Fibroblast of pulmonary artery (primary cell): Measurements from ENCODE around the gene DBI.

Experiments
- DNase-seq: peaks from one replicate; pipeline ENCODE4 v3.0.0-alpha.2; 2010; ENCODE audit warnings: low read depth
- H3K4me3 ChIP-seq: replicated peaks from 2 replicates; pipeline ENCODE4 v1.5.1; 2011; ENCODE audit warnings: low read depth, mild to moderate bottlenecking, control low read depth, low read length, moderate library complexity
- TF ChIP-seq, protein P1 (sequence below): IDR thresholded peaks from 2 replicates; pipeline ENCODE4 v1.5.1; 2011; ENCODE audit warnings: mild to moderate bottlenecking, control low read depth, low read length, inconsistent platforms; ENCODE audit errors: missing control alignments

Gene DBI

DNA sequence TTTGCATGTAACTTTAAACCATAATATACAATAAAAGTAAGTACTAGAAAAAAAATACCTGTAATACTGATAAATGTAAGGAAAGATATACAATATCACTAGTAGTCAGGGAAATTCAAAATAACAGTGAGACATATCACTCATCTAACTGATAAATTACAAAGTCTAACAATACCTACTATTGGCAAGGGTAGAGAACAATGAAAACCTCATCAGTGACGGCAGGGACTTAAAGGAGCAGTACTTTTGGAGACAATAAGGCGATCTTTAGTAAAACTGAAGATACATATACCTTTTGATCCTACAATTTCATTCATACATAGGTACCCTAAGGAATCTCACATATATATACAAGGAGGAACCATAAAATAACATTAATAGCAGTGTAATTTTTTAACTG lies 25.1 kb upstream of the DBI start:
- TF ChIP-seq, protein P1, sequence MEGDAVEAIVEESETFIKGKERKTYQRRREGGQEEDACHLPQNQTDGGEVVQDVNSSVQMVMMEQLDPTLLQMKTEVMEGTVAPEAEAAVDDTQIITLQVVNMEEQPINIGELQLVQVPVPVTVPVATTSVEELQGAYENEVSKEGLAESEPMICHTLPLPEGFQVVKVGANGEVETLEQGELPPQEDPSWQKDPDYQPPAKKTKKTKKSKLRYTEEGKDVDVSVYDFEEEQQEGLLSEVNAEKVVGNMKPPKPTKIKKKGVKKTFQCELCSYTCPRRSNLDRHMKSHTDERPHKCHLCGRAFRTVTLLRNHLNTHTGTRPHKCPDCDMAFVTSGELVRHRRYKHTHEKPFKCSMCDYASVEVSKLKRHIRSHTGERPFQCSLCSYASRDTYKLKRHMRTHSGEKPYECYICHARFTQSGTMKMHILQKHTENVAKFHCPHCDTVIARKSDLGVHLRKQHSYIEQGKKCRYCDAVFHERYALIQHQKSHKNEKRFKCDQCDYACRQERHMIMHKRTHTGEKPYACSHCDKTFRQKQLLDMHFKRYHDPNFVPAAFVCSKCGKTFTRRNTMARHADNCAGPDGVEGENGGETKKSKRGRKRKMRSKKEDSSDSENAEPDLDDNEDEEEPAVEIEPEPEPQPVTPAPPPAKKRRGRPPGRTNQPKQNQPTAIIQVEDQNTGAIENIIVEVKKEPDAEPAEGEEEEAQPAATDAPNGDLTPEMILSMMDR: no peak
- H3K4me3 ChIP-seq: no peak overlapping the region
- no peak for DNase-seq

DNA sequence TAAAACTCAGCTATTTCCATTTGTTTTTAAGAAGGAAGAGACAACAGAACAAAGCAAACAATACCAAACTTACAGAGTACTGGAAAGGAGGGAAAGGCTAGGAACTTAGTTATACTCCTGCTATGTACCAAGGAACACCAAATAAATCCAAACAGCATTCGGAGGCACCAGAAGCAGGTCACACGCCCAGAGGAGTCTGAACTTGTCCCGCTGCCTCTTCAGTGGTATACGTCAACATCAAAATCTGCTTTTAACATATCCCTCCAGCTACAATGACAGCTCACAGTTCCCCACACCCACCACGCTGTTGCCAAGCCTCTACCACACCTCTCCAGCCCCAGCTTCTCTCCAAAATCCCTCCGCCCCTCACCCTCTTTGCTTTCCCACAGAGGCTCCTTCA lies 17.5 kb upstream of the DBI start:
- H3K4me3 ChIP-seq: no peak overlapping the region
- DNase-seq: no peak
- TF ChIP-seq, protein P1: no peak

DNA sequence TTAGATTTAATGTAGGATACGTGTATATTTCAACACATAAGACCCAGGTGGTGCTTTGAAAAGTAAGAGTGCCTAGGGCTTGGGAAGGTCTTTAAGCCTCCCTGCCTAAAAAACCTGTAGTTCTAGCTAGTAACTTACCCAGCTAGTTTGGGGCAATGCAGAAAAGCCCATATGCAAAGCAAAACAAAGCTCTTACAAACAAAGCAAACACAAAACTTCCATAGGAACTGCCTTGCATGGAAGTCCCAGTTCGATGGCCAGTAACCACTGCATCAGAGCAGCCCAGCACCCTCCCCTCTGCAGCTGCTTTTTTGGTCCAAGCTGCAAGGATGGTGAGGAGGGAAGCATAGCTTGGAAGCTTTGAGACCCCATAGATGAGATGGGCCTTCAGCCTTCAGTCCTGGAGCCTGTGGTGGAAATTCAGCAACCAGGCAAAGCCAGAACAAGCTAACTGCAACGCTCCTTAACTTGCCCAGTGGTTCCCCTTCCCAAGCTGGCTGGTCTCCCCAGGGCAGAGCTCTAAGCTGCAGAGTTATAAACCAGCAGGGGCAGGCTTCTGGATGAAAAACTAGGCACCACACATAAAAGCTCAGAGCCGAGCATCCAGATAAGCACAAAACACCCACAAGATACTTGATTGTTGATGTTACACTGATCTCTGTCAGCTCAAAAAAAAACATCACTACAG lies 16.3 kb upstream of the DBI start:
- no peak for DNase-seq
- TF ChIP-seq, protein P1: no peak
- no peak overlapping the region for H3K4me3 ChIP-seq

DNA sequence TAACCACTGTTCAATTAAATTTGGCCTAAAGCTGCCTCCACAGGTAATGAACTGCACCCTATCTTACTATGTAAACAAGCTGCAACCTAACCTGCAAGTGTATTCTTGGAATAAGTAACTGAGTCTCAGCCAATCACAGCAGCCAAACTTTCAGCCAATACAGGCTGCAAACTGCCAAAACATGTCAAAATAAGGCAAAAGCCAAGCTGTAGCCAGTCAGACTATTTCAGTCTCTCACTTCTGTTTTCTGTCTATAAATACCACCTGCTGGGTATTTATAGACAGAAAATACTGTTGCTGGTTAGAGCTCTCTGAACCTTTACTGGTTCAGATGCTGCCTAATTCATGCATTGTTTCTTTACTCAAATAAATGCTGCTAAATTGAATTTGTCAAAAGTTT lies 14.4 kb upstream of the DBI start:
- TF ChIP-seq, protein P1: no peak
- no peak overlapping the region for H3K4me3 ChIP-seq
- DNase-seq: no peak

DNA sequence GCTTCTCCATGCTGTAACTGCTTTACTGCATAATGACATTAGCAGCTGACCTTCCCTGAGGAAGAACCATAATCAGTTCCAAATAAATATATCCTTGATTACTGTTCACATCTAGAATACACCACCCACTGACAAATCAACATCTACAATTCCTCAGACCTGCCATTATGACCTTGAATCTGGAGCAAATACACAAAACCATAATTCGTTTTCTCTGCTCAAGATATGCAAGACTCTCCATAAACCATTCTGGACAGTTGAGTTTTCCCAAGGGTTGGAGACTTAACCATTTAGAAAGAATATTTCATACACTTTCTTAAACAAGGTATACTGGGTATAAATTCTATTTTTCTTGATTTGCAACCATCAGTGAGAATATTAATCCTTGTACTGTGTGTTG lies 11.9 kb upstream of the DBI start:
- TF ChIP-seq, protein P1: no peak

DNA sequence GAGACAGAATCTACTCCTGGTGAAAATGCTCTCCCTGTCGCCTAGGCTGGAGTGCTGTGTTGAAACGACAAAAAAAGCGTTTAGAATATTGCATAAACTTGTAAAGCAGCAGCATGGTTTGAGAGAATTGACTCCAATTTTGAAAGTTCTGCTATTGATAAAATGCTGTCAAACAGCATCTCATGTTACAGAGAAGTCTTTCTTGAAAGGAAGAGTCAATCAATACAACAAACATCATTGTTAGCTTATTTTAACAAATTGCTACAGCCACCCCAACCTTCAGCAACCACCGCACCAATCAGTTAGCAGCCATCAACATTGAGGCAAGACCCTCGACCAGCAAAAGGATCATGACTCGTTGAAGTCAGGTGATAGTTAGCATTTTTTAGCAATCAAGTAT lies 7.0 kb upstream of the DBI start:
- no peak for DNase-seq
- TF ChIP-seq, protein P1: no peak
- H3K4me3 ChIP-seq: no peak overlapping the region

More for the DNA sequence above, 11.9 kb upstream of the DBI start:
- no peak for DNase-seq
- no peak overlapping the region for H3K4me3 ChIP-seq

DNA sequence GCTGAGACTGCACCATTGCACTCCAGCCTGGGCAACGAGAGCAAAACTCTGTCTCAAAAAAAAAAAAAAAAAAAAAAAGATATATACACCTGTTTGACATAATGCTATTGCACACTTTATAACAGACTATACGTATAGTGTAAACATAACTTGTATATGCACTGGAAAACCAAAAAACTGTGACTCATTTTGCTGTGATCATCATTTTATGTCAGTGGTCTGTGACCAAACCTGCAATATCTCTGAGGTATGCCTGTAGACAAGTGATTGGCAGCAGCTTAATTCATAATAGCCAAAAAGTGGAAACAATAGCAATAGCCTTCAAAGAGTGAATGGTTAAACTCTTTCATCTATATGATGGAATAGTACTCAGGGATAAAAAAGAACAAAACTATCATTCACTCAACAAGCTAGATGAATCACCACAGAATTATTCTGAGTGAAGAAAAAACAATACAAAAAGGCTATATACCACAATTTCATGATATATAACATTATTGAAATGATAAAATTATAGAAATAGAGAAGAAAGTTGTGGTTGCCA lies 6.3 kb upstream of the DBI start:
- no peak for DNase-seq
- TF ChIP-seq, protein P1: no peak
- H3K4me3 ChIP-seq: no peak overlapping the region
